H9 (cell line): Measurements from ENCODE around the gene OR9I1. TPM values are rescaled to one million over a fixed set of nuclear protein-coding genes. Genes with fewer than 3 reads are reported as not detected.

Source experiments
- DNase-seq: peaks from one replicate; pipeline ENCODE4 v3.0.0-alpha.2; 2017
- H2AFZ ChIP-seq: one replicate; pipeline ENCODE4 v1.6.1; 2013; ENCODE audit warnings: mild to moderate bottlenecking, low read length, control low read depth, moderate library complexity
- H2AK5ac ChIP-seq: 2 replicates; pipeline ENCODE4 v1.6.1; 2013; ENCODE audit warnings: low read length, control low read depth, mixed read lengths; ENCODE audit not compliant: insufficient read length
- H2BK120ac ChIP-seq: one replicate; pipeline ENCODE4 v1.6.1; 2013; ENCODE audit warnings: low read depth, mild to moderate bottlenecking, low read length, control low read depth, inconsistent platforms; ENCODE audit not compliant: poor library complexity, severe bottlenecking
- H2BK12ac ChIP-seq: 2 replicates; pipeline ENCODE4 v1.6.1; 2013; ENCODE audit warnings: low read length, control low read depth, mixed read lengths, low read depth; ENCODE audit not compliant: insufficient read length
- H2BK15ac ChIP-seq: 2 replicates; pipeline ENCODE4 v1.6.1; 2013; ENCODE audit warnings: low read depth, low read length, control low read depth
- H2BK20ac ChIP-seq: one replicate; pipeline ENCODE4 v1.6.1; 2013; ENCODE audit warnings: low read depth, mild to moderate bottlenecking, low read length, control low read depth, inconsistent platforms; ENCODE audit not compliant: poor library complexity, severe bottlenecking
- H2BK5ac ChIP-seq: 2 replicates; pipeline ENCODE4 v1.6.1; 2013; ENCODE audit warnings: low read length, control low read depth, mixed read lengths; ENCODE audit not compliant: insufficient read length
- H3K14ac ChIP-seq: 2 replicates; pipeline ENCODE4 v1.6.1; 2013; ENCODE audit warnings: low read length, control low read depth; ENCODE audit not compliant: insufficient read depth
- H3K18ac ChIP-seq: 2 replicates; pipeline ENCODE4 v1.6.1; 2013; ENCODE audit warnings: low read depth, mild to moderate bottlenecking, mixed read lengths, low read length, control low read depth; ENCODE audit not compliant: insufficient read length
- H3K23ac ChIP-seq: 2 replicates; pipeline ENCODE4 v1.6.1; 2013; ENCODE audit warnings: low read length, control low read depth, mixed read lengths, low read depth; ENCODE audit not compliant: insufficient read length
- H3K23me2 ChIP-seq: 2 replicates; pipeline ENCODE4 v1.6.1; 2013; ENCODE audit warnings: low read depth, mild to moderate bottlenecking, mixed read lengths, low read length, control low read depth; ENCODE audit not compliant: insufficient read length, poor library complexity, severe bottlenecking
- H3K27ac ChIP-seq: 2 replicates; pipeline ENCODE4 v1.5.1; 2013; ENCODE audit warnings: low read length, control low read depth, mixed read lengths, low read depth; ENCODE audit not compliant: insufficient read length
- H3K27me3 ChIP-seq: 2 replicates; pipeline ENCODE4 v1.6.1; 2013; ENCODE audit warnings: low read length, control low read depth, inconsistent platforms; ENCODE audit not compliant: insufficient read depth
- H3K4ac ChIP-seq: 2 replicates; pipeline ENCODE4 v1.6.1; 2013; ENCODE audit warnings: low read depth, mild to moderate bottlenecking, control low read depth, inconsistent platforms, low read length, moderate library complexity
- H3K4me1 ChIP-seq: 2 replicates; pipeline ENCODE4 v1.6.1; 2013; ENCODE audit warnings: low read length, control low read depth, inconsistent platforms; ENCODE audit not compliant: insufficient read depth
- H3K4me2 ChIP-seq: 2 replicates; pipeline ENCODE4 v1.6.1; 2013; ENCODE audit warnings: low read length, control low read depth, mixed read lengths; ENCODE audit not compliant: insufficient read length, insufficient read depth
- H3K56ac ChIP-seq: 2 replicates; pipeline ENCODE4 v1.6.1; 2013; ENCODE audit warnings: low read depth, mild to moderate bottlenecking, mixed read lengths, low read length, control low read depth; ENCODE audit not compliant: insufficient read length
- H3K79me1 ChIP-seq: 2 replicates; pipeline ENCODE4 v1.6.1; 2013; ENCODE audit warnings: low read depth, mild to moderate bottlenecking, moderate library complexity, low read length, control low read depth, inconsistent platforms; ENCODE audit not compliant: insufficient read depth, poor library complexity, severe bottlenecking
- H3K79me2 ChIP-seq: 2 replicates; pipeline ENCODE4 v1.6.1; 2013; ENCODE audit warnings: low read length, control low read depth, inconsistent platforms; ENCODE audit not compliant: insufficient read depth
- H3K9ac ChIP-seq: 2 replicates; pipeline ENCODE4 v1.6.1; 2013; ENCODE audit warnings: low read length, control low read depth, mixed read lengths; ENCODE audit not compliant: insufficient read length; ENCODE audit errors: extremely low read depth
- H3K9me3 ChIP-seq: one replicate; pipeline ENCODE4 v1.6.1; 2013; ENCODE audit warnings: low read depth, low read length, inconsistent platforms; ENCODE audit not compliant: control insufficient read depth
- H3T11ph ChIP-seq: one replicate; pipeline ENCODE4 v1.6.1; 2013; ENCODE audit warnings: mild to moderate bottlenecking, low read length, control low read depth, inconsistent platforms
- H4K20me1 ChIP-seq: one replicate; pipeline ENCODE4 v1.6.1; 2013; ENCODE audit not compliant: control insufficient read depth, insufficient read length, insufficient read depth
- H4K5ac ChIP-seq: 2 replicates; pipeline ENCODE4 v1.6.1; 2013; ENCODE audit warnings: low read depth, mild to moderate bottlenecking, mixed read lengths, low read length, control low read depth; ENCODE audit not compliant: insufficient read length
- H4K8ac ChIP-seq: replicated peaks from 2 replicates; pipeline ENCODE4 v1.6.1; 2013; ENCODE audit warnings: low read length, control low read depth, mixed read lengths, low read depth; ENCODE audit not compliant: insufficient read length
- H4K91ac ChIP-seq: 2 replicates; pipeline ENCODE4 v1.6.1; 2013; ENCODE audit warnings: low read depth, mild to moderate bottlenecking, moderate library complexity, mixed read lengths, low read length, control low read depth; ENCODE audit not compliant: insufficient read length
- H3K27ac Mint-ChIP-seq, 3 experiments: 2 replicates in 2 of 3; 3 replicates in 1 of 3; pipeline ENCODE4 v1.8.0; 2020 to 2021; ENCODE audit warnings: mixed read lengths in 3 of 3, mild to moderate bottlenecking in 1 of 3, moderate library complexity in 1 of 3
- H3K27me3 Mint-ChIP-seq: 2 replicates; pipeline ENCODE4 v1.8.0; 2021; ENCODE audit warnings: low read depth, mild to moderate bottlenecking, moderate library complexity, mixed read lengths
- H3K36me3 Mint-ChIP-seq, 3 experiments: 2 replicates in 2 of 3; 3 replicates in 1 of 3; pipeline ENCODE4 v1.8.0; 2020 to 2021; ENCODE audit warnings: low read depth in 3 of 3, mixed read lengths in 3 of 3; ENCODE audit not compliant: insufficient read depth in 1 of 3
- H3K4me1 Mint-ChIP-seq, 2 experiments: 2 replicates each; pipeline ENCODE4 v1.8.0; 2020; ENCODE audit warnings: mixed read lengths in 2 of 2
- H3K4me3 Mint-ChIP-seq, 2 experiments: 2 replicates in 1 of 2; 3 replicates in 1 of 2; pipeline ENCODE4 v1.8.0; 2020 to 2021; ENCODE audit warnings: mild to moderate bottlenecking in 2 of 2, mixed read lengths in 2 of 2, moderate library complexity in 1 of 2
- H3K9me3 Mint-ChIP-seq, 2 experiments: 2 replicates in 1 of 2; 3 replicates in 1 of 2; pipeline ENCODE4 v1.8.0; 2020; ENCODE audit warnings: mild to moderate bottlenecking in 2 of 2, mixed read lengths in 2 of 2, moderate library complexity in 1 of 2
- CTCF ChIP-seq: fragments of 200-600 bp; sonication (generic); conservative IDR thresholded peaks from 3 replicates; pipeline ENCODE4 v1.8.0; 2021; ENCODE audit warnings: antibody characterized with exemption, mild to moderate bottlenecking
- WGBS: extraction: QIAGEN DNeasy Blood & Tissue Kit; methylation state at CpG from one replicate; pipeline ENCODE4 v1.1.7; 2013; ENCODE audit warnings: missing lambda C conversion rate, low lambda C conversion rate, mixed read lengths; ENCODE audit not compliant: insufficient read length; ENCODE audit errors: extremely low coverage; 5-methylcytosine and 5-hydroxymethylcytosine counted together
- total RNA-seq: library from RNA; stranded (reverse); gene quantifications from 2 replicates; pipeline ENCODE4 v1.2.1, GENCODE V29; 2021

OR9I1 gene
- total RNA-seq, 1 experiment from 2014 or later: not detected

DNA sequence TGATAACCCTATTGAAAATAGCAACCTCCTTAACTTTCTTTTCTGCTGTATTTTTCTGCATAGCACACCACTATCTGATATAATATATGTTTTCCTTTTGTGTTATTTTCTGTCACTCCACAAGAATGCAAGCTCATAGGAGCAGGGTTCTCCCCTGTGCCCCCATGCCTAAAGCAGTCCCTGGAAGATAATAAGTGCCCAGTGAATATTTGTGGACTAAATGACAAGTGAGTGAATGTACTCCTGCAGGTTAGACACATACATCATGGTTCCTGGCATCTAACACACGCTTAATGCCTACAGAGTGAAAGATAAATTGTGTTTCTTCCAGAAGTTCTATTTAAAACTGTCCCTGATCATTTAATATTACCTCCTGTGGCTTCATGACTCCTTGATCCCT lies 39.7 kb upstream of the OR9I1 start:
- Histone ChIP-seq H3K79me1 (no peaks in the 10 kb centered on the region), H3K9ac (no peak overlapping the region), H4K5ac (no peak overlapping the region), H2BK12ac (no peak overlapping the region), H3K18ac (no peak overlapping the region), H3K4ac (no peak overlapping the region), H3K56ac (no peak overlapping the region), H3K4me2 (no peak overlapping the region), H3K27ac (no peak overlapping the region), H2BK15ac (no peak overlapping the region), H3K4me1 (no peaks in the 10 kb centered on the region), H2BK20ac (no peak overlapping the region), H3K27me3 (no peaks in the 10 kb centered on the region), H3K14ac (no peak overlapping the region), H2AFZ (no peak overlapping the region), H4K91ac (no peak overlapping the region), H2BK5ac (no peak overlapping the region), H3T11ph (no peak overlapping the region), H4K8ac (no peak overlapping the region), H2BK120ac (no peak overlapping the region), H3K9me3 (no peaks in the 10 kb centered on the region), H4K20me1 (no peaks in the 10 kb centered on the region), H2AK5ac (no peak overlapping the region), H3K79me2 (no peaks in the 10 kb centered on the region), H3K23me2 (no peaks in the 10 kb centered on the region), H3K23ac (no peak overlapping the region)
- Mint-ChIP-seq H3K4me1 (peaks cover 6 to 7% of the 10 kb centered on the region in 2 experiments), H3K36me3 (no peaks in the 10 kb centered on the region), H3K27ac (no peak overlapping the region), H3K27me3 (no peaks in the 10 kb centered on the region; the same call in 1 of the 2 replicates), H3K4me3 (no peak overlapping the region), H3K9me3 (peaks cover 0 to 2% of the 10 kb centered on the region in 2 experiments; a peak in 2 of 5 replicates)
- WGBS: no CpG with 5 or more reads among the region's 1 CpG
- TF ChIP-seq CTCF: no peak
- DNase-seq: no peak
